ENCODE measurements around the gene SLC22A5. TPM values are rescaled to one million over a fixed set of nuclear protein-coding genes. Genes with fewer than 3 reads are reported as not detected.

The SLC22A5 gene
- total RNA-seq, 1 donor from 2014 or later, result 14.7 TPM

DNA sequence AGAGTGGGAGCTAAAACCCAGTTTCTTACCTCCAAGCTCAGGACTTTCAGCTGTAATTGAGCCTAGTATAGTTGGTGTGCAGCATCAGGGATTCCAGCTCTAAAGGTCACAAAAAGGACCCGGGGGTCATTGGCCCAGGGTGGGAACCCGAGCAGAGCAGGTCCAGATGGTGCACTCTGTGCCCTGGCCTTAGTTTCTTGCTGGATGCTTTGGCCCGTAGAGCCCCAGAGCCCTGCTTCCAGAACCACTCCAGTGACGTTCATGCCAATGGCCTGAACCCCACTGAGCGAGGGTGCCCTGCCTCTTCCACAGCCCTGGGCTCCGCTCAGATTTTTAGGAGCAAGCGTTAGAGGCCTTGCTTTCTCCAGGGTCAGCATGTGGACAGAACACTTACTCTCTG lies 8.2 kb downstream of the SLC22A5 start:
- TF ChIP-seq, protein P1, sequence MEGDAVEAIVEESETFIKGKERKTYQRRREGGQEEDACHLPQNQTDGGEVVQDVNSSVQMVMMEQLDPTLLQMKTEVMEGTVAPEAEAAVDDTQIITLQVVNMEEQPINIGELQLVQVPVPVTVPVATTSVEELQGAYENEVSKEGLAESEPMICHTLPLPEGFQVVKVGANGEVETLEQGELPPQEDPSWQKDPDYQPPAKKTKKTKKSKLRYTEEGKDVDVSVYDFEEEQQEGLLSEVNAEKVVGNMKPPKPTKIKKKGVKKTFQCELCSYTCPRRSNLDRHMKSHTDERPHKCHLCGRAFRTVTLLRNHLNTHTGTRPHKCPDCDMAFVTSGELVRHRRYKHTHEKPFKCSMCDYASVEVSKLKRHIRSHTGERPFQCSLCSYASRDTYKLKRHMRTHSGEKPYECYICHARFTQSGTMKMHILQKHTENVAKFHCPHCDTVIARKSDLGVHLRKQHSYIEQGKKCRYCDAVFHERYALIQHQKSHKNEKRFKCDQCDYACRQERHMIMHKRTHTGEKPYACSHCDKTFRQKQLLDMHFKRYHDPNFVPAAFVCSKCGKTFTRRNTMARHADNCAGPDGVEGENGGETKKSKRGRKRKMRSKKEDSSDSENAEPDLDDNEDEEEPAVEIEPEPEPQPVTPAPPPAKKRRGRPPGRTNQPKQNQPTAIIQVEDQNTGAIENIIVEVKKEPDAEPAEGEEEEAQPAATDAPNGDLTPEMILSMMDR (IDR thresholded peaks at IDR 0.05; ENCODE audit: unreplicated experiment), result no peak

DNA sequence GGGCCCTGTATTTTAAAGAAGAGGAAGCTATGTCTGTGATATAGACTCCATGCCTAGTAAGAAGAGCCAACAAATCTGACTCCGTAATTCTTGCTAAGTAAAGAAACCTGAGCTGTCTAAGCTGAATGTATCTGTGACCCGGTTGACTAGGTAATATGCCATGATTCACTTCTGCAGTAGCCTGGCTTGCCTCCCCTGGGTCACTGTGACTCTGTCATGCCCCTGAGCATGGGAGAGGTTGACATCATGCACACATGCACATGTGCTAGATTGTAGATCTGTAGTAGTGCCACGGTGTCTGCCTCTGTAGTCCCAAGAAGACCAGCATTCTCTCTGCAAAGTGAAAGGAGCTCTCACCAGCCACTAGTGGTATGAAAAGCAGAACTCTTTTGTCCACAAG lies 9.1 kb downstream of the SLC22A5 start:
- Mint-ChIP-seq H3K4me3 (ENCODE audit: low read depth) (no peak overlapping the region), H3K27ac (no peak overlapping the region), H3K9me3 (ENCODE audit: low read depth) (no peaks in the 10 kb centered on the region), H3K4me1 (ENCODE audit: low read depth) (peaks cover 7% of the 10 kb centered on the region), H3K27me3 (no peaks in the 10 kb centered on the region), H3K36me3 (ENCODE audit: insufficient read depth) (peaks cover 2% of the 10 kb centered on the region)
- no peak for DNase-seq (ENCODE audit: low spot score, unreplicated experiment)
- TF ChIP-seq, protein P1 (IDR thresholded peaks at IDR 0.05; ENCODE audit: unreplicated experiment), result no peak

More for the DNA sequence above, 8.2 kb downstream of the SLC22A5 start:
- DNase-seq (ENCODE audit: low spot score, unreplicated experiment), result no peak
- H3K27ac Mint-ChIP-seq, result no peak overlapping the region
- no peaks in the 10 kb centered on the region for H3K27me3 Mint-ChIP-seq
- H3K9me3 Mint-ChIP-seq (ENCODE audit: low read depth), result no peaks in the 10 kb centered on the region
- no peak overlapping the region for H3K4me3 Mint-ChIP-seq (ENCODE audit: low read depth)
- peaks cover 2% of the 10 kb centered on the region for H3K36me3 Mint-ChIP-seq (ENCODE audit: insufficient read depth)
- peaks cover 8% of the 10 kb centered on the region for H3K4me1 Mint-ChIP-seq (ENCODE audit: low read depth)

DNA sequence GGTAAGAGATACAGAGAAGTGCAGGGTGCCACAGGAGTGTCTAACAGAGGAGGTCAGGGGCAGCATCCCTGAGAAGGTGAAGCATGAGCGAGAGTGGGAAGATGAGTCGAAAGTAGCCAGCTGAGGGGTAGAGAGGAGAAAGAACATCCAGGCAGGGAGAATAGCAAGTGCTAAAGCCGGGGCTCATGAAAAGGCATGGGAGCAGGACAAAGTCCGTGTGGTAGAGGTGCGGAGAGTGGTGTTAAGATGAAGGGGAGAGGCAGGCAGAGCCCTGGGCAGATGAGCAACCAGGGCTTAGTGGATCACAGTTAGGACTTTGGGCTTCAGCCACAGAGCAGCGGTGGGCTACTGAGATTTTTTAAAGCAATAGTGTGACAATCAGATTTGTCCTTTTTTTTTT lies 10.5 kb downstream of the SLC22A5 start:
- DNase-seq (ENCODE audit: low spot score, unreplicated experiment), result no peak
- Mint-ChIP-seq H3K36me3 (ENCODE audit: insufficient read depth) (peaks cover 2% of the 10 kb centered on the region), H3K27ac (no peak overlapping the region), H3K9me3 (ENCODE audit: low read depth) (no peaks in the 10 kb centered on the region), H3K4me1 (ENCODE audit: low read depth) (peaks cover 7% of the 10 kb centered on the region), H3K27me3 (no peaks in the 10 kb centered on the region), H3K4me3 (ENCODE audit: low read depth) (no peak overlapping the region)
- TF ChIP-seq, protein P1 (IDR thresholded peaks at IDR 0.05; ENCODE audit: unreplicated experiment), result no peak

DNA sequence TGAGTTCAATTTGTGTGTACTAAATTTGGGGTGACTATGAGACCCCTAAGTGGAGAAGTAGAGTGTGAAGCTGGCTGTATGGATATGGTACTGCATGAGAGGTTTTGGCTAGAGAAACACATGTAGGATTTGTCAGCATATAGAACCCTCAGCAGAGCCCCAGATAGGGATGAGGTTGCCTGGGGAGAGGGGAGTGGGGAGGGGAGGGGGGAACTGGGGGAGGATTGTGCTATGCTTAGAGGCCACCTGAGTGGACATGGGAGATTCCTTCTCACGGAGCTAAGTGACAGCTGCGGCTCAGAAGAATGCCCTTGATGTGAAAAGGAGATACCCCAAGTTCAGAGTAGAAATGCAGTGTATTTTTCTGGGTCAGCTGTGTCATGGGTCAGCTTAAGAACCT lies 11.2 kb downstream of the SLC22A5 start:
- peaks cover 4% of the 10 kb centered on the region for H3K36me3 Mint-ChIP-seq (ENCODE audit: insufficient read depth)
- H3K4me1 Mint-ChIP-seq (ENCODE audit: low read depth), result peaks cover 9% of the 10 kb centered on the region
- no peak overlapping the region for H3K27ac Mint-ChIP-seq
- H3K4me3 Mint-ChIP-seq (ENCODE audit: low read depth), result no peak overlapping the region
- no peaks in the 10 kb centered on the region for H3K9me3 Mint-ChIP-seq (ENCODE audit: low read depth)
- H3K27me3 Mint-ChIP-seq, result no peaks in the 10 kb centered on the region
- TF ChIP-seq, protein P1 (IDR thresholded peaks at IDR 0.05; ENCODE audit: unreplicated experiment), result no peak
- no peak for DNase-seq (ENCODE audit: low spot score, unreplicated experiment)

DNA sequence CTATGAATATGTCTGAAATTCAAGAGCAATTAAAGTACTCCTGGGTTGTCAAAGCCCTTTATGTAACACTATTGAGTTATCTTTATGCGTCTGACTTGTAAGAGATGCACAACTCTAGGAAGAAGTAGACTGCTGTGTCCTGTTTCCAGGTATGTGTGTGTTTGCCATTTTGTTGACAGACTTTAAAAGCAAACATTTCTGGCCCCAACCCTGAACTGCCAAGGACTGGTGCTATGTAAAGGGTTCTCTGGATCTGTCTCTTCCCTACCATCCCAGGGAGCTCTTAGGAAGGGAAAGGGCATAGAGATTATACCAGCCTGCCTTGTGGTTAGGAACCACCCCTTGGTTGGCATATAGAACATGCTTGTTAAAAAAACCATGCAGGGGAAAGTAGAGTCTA lies 12.1 kb downstream of the SLC22A5 start:
- H3K27ac Mint-ChIP-seq, result no peak overlapping the region
- TF ChIP-seq, protein P1 (IDR thresholded peaks at IDR 0.05; ENCODE audit: unreplicated experiment), result no peak

More for the DNA sequence above, 12.1 kb downstream of the SLC22A5 start:
- Mint-ChIP-seq H3K27me3 (no peaks in the 10 kb centered on the region), H3K36me3 (ENCODE audit: insufficient read depth) (peaks cover 4% of the 10 kb centered on the region), H3K9me3 (ENCODE audit: low read depth) (no peaks in the 10 kb centered on the region), H3K4me3 (ENCODE audit: low read depth) (no peak overlapping the region), H3K4me1 (ENCODE audit: low read depth) (peaks cover 12% of the 10 kb centered on the region)
- DNase-seq (ENCODE audit: low spot score, unreplicated experiment), result no peak
